HG03521 (cell line): ENCODE results near the gene ZC3H7A.

Source experiments
- ATAC-seq: cut with Tn5 transposase; IDR thresholded peaks from one replicate; pipeline ENCODE4 v1.9.1; 2021; ENCODE audit warnings: mild to moderate bottlenecking, moderate library complexity; ENCODE audit not compliant: unreplicated experiment

ZC3H7A gene

DNA sequence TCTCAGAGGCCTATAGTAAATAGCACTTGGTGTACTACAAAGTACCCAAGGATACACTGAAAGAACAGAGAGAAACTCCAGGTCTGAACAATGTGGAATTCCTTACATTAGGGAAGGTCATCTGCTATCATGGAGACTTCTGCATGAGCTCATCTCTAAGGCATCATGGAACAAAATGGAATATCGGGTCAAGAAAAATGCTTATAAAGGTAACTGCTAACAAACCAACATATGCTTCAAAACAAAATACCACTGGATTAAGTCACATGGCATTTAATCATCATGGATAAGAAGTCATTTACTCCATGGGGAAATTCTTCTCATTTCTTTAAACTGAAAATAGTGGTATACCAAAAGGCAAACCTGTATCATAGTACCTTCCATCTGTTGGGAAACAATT is 88.6 kb downstream of the ZC3H7A start:
- no peak for ATAC-seq

DNA sequence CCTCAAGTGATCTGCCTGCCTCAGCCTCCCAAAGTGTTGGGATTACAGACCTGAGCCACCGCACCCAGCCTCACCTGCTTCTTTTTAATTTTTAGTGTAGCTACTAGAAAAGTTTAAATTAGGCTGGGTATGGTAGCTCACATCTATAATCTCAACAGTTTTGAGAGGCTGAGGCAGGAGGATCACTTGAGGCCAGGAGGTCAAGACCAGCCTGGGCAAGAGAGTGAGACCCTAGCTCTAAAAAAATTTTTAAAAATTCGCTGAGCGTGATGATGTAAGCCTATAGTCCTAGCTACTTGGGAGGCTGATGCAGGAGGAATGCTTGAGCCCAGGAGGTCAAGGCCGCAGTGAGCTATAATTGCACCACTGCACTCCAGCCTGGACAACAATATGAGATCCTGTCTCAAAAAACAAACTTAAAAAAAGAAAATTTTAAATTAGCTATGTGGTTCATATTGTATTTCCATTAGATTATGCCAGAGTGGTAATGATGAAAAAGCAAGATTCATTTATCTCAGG is 89.3 kb downstream of the ZC3H7A start:
- ATAC-seq: no peak

DNA sequence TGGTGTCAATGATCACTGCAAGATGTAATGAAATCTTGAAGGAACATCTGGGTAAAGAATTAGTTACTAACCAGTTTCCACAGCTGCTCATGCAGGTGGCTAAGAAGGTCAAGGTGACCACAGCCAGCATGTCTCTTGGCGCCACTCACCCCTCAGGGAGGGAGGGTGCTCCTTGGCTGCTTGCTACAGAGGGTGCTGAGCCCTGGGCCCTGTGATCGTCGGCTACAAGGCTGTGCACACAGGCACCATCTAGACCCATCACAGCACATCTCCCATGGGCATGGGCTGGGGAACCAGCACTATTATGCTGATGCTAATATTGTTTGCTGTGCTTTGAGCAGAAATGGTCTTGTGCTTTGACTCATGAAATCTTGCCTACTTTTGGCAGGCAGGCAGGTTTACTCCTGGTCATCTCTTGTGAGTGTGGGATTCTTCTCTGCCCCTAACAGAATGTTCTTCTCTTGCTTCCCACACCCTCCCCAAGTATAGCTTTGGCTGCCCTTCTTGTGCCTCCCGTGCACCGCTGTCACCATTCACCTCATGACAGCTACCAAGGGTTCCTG is 90.8 kb downstream of the ZC3H7A start:
- no peak for ATAC-seq

DNA sequence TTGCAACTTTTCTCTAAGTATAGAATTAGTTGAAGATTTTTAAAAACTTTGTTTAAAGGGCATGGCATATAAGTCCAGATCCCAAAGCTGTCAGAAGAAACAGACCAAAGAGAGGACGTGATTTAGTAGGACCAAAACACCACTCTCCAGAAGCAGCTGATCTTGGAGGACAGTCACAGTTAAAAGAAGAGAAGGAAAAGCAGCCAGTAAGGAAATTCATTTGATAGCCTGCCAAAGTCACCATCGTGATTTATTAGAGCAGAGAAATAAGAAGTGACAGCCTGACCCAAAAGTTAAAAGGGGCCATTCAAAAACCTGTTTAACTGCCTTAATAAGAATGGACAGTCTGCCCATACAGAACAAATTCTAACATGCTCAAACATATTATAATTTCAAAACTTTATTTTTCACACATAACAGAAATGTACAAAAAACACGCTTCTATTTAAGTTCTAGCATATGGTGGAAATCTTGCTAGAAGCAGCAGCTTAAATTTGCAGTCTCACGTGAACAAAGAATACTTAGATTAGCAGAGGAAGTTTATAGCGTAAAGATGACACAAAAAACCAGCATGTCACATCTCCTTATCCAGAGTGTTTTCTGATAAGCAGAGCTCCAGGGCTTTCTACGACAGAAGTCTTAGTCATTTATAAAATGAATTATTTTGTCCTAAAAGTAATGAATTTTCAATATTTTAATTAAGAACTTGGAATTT is 91.6 kb downstream of the ZC3H7A start:
- no peak for ATAC-seq
